ENCODE data around the gene VSNL1.

DNA sequence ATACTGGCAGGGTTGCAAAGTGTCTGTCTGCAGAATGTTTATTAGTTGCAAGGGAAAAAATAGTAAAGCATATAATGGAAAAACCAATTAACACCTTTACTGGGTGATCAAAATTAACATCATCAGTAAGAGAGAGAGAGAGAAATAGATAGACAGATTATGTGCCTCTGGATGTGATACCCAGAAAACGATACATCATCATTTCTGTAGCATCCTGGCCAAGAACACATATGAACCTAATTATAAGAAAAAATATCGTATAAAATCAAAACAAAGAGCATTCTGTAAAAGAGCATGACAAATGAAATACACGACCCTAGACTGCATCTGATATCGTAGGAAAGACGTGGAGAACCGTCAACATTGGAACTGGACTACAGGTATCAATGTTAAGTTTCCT, 148.5 kb downstream of the VSNL1 start:
- TF ChIP-seq, protein P1, sequence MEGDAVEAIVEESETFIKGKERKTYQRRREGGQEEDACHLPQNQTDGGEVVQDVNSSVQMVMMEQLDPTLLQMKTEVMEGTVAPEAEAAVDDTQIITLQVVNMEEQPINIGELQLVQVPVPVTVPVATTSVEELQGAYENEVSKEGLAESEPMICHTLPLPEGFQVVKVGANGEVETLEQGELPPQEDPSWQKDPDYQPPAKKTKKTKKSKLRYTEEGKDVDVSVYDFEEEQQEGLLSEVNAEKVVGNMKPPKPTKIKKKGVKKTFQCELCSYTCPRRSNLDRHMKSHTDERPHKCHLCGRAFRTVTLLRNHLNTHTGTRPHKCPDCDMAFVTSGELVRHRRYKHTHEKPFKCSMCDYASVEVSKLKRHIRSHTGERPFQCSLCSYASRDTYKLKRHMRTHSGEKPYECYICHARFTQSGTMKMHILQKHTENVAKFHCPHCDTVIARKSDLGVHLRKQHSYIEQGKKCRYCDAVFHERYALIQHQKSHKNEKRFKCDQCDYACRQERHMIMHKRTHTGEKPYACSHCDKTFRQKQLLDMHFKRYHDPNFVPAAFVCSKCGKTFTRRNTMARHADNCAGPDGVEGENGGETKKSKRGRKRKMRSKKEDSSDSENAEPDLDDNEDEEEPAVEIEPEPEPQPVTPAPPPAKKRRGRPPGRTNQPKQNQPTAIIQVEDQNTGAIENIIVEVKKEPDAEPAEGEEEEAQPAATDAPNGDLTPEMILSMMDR (IDR thresholded peaks at IDR 0.05), result no peak
- TF ChIP-seq EZH2 (IDR thresholded peaks at IDR 0.05), result no peak
